HG02981 (cell line): ENCODE measurements around the gene NCR3LG1.
A peak's percentile ranks its signal among the peaks of the same experiment; 100 is the strongest.

Experiments
- ATAC-seq: cut with Tn5 transposase; IDR thresholded peaks from one replicate; pipeline ENCODE4 v1.9.1; 2021; ENCODE audit warnings: mild to moderate bottlenecking, moderate library complexity; ENCODE audit not compliant: unreplicated experiment

NCR3LG1 gene, protein sequence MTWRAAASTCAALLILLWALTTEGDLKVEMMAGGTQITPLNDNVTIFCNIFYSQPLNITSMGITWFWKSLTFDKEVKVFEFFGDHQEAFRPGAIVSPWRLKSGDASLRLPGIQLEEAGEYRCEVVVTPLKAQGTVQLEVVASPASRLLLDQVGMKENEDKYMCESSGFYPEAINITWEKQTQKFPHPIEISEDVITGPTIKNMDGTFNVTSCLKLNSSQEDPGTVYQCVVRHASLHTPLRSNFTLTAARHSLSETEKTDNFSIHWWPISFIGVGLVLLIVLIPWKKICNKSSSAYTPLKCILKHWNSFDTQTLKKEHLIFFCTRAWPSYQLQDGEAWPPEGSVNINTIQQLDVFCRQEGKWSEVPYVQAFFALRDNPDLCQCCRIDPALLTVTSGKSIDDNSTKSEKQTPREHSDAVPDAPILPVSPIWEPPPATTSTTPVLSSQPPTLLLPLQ

GRCh38 chr11:17351510-17352176 is at the start of gene NCR3LG1:
Gene NCR3LG1 (plus strand): TSS chr11:17351800. CDS start chr11:17351970, 170 bp downstream.
- ATAC-seq = no peak

GRCh38 chr11:17313349-17314231 is 38.0 kb upstream of the NCR3LG1 start:
- ATAC-seq = no peak

DNA sequence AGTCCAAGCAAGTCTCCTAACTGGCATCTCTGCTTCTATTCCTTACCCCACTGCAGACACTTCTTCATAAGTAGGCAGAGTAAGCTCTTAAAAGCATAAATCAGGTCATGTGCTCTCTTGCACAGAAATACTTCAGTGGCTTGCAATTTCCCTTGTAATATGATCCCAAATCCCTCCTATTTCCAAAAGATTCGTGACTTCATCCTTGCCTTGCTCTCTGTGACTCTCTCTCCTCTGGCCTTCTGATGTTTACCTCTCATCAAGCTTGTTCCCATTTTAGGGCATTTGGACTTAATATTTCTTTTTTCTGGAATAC is 37.4 kb upstream of the NCR3LG1 start:
- no peak for ATAC-seq

DNA sequence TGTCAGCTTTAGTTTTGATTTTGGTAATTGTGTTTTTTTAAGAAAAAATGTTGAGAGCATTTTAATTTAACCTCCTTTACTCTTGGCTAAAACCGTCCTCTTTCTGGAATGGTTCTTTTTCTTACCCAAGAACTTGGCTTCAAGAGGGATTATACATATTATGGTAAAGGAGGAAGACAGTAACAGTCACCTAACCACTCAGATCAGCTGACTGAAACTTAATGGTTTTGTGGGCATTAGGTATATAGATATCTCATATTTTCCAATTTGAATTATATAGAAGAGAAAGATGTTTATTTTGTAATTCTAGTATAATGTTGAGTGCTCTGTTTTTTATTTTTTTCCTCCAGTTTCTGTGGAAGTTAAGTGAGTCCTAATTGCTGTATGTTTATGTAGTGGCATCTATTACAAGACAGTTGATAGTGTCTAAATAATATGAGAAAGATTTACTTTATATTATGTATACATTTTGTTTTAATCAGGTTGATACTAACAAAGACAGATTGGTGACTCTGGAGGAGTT is 36.6 kb upstream of the NCR3LG1 start:
- ATAC-seq = no peak

DNA sequence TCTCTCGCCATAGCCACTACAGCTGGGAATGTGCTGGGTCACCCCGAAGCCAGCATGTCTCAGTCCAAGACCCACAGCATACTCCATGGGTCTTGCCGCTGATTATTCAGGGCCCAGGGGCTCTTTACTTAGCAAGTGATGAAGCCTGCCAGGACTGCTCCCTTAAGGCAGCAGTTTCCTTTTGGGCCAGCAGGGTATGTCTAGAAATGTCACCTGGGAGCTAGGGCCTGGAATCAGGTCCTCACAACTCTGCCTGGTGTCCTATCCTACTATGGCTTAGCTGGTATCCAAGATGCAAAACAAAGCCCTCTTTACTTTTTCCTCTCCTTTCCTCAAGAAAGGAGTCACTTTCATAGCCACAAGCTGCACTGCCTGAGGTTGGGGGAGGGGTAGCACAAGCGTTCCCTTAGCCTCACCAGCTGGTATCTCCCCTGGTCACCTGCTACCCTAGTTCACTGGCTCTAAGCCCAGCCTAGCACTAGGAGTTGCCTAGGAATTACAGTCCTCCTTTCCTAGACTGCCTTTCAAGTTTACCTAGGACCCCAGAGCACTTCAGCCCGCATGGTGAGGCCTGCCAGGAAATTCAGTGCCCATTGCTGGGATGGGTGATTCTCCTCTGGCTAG is 22.6 kb upstream of the NCR3LG1 start:
- no peak for ATAC-seq

- ATAC-seq = no peak
These were observed 19.9 kb upstream of the NCR3LG1 start for GRCh38 chr11:17331669-17332068.

DNA sequence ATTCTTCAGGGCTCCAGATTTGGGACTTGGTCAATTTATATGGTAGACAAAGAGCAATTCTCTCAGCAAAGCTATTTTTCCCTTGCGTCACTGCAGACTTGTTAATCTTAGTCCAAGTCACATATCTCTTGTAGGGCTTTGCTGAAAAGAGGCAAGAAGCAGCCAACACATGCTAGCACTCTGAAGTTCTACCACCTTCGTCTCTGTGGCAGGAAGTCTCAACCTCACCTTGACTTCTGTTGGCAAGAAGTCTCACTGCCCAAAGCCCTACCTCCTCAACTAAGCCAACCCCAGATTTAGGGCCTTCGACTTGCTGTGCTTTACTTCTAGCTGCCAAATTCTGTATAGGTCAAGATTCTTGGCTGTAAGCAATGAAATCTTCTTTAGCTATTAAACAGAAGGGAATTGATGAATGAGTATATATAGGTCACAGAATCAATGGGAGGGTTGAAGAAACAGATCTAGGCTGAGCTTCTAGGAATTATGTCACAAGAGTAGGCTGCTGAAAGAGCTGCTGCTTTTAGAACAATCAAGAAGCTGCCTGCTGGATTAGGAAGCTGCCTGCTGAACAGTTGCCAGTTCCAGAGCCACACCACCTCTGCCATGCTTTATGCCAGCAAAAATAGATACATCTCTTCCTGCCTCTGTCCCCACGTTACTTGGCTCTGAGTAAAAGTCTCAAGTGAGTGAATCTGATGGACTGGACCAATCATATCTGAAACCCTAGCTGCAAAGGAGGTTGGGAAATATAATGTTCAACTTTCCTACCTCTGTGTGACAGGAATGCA is 17.6 kb upstream of the NCR3LG1 start:
- no peak for ATAC-seq

- no peak for ATAC-seq
These were observed 8.3 kb upstream of the NCR3LG1 start for GRCh38 chr11:17343257-17343656.

GRCh38 chr11:17343907-17344306 is 7.7 kb upstream of the NCR3LG1 start:
- no peak for ATAC-seq

DNA sequence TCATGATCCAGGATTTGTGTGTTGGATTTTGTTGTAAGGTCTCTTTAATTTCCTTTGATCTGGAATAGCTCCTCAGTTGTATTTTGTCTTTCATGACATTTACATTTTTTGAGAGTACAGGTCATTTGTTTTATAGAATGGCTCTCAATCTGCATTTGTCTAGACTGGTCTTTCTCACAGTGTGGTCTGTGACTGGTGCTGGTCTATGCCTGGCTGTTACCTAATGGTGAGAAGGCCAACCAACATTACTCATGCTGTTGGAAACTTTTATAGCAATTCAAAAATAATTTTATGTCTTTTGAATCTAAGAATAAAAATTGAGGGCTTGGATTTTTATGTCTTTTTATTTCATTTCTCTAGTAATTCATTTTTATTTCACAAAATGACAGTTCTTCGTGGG is 3.9 kb upstream of the NCR3LG1 start:
- ATAC-seq = no peak

- no peak for ATAC-seq
These were observed 987 bp upstream of the NCR3LG1 start for GRCh38 chr11:17350455-17351171.

DNA sequence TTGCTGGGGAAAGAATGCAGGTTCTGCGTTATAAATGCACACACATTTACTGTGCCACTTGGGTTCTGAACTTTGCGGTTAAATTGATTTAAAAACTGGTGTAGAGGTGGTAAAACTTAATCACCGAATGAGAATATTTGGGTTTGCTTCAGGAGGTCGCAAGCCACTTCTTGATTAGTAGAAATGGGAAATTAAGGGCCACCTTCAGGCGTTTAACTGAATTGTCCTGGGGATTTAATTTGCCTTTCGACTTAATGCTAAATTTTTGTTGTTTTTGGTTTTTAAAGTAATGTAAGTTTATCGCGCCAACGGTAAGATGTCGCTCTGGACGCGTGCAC is 459 bp upstream of the NCR3LG1 start:
- ATAC-seq = no peak

DNA sequence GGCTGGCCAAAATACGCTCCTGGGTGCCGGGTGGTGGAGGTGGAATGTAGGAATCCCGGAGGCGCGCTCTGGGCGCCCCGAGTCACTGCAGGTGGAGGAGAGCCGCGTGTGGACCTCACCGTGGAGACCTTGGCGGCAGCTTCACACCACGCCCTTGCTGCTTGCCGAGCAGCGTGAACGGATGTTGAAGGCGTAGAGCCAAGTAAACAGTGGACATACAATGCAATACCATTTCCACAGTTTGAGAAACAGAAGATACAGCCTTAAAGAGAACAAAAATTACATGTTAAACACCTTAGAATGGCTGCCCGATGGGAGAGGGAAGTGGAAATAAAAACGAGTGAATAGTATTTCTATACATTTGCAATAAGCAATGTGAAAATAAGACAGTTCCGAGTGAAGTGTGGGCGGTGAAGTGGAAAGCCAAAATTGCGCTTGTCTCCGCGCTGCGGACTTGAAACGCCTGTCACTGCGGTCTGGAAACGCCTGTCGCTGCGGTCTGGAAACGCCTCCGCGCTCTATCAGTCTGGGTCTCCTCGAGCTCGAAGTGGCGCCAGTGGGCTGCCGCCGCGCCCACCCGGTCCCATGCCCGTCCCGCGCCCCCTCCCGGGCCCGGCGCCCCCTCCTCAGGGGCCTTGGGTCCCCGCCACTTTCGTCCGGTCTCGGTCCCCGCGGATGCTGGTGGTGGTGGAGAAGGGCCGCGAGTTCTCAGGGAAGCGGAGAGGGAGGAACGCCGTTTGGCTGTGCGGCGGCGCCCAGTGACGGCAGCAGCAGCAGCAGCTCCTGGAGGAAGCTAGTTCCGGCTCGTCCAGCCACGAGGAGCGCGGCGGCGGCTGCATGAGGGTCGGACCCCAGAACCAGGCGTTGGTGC is 1.6 kb downstream of the NCR3LG1 start:
- no peak for ATAC-seq

DNA sequence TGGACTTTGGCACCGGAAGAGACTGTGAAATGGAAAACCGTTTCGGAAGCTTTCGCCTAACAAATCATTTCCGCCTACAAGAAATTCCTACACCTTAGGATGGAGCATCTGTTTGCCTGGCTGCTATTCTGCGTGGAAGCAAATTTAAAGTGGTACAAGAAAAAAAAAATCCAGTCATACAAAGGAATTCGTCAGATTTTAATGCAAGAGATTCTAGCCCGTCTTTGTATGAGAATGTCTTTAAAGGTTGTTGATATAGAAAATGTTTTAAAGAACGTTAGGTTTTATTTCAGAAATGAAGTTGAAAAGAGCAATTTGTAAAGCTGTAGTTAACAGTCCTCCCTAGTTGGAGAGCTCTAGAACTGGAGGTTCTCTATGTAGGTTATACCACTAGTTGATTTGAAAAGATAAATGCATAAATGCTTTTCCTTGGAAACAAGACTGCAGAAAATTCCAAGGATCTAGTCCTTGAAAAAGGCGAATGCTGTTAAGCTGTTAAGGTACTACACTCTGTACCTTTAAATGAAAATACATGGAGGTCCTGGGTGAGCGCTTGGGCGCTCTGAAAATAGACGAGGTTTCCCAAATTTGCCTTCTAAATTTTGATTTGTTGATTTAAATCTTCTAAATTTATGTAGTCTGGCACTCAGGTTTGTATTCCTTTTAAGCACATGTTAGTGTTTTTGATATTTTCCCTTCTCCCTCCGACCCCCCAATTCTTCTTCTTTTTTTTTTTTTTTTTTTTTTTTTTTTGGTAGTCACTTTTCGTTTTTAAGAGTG is 2.4 kb downstream of the NCR3LG1 start:
- no peak for ATAC-seq

GRCh38 chr11:17354601-17354991 is 3.0 kb downstream of the NCR3LG1 start:
- peak; percentile 46 for ATAC-seq

- no peak for ATAC-seq
These were observed 14.9 kb downstream of the NCR3LG1 start for GRCh38 chr11:17366495-17366894.

DNA sequence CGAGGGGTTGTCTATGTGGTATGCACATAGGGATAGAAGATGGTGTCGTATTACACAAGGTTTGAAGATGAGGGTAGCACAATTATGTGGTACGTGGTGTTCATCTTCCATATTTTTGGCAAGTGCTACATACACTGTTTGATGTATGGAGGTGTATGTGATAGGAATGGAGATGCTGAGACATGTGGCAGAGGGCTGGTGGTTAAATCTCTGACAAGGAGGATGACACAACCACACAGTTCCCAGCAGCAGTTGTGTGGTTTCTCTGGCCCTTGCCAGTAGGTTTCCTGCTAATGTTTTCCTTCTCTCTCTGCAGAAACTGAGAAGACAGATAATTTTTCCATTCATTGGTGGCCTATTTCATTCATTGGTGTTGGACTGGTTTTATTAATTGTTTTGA is 17.0 kb downstream of the NCR3LG1 start:
- no peak for ATAC-seq

DNA sequence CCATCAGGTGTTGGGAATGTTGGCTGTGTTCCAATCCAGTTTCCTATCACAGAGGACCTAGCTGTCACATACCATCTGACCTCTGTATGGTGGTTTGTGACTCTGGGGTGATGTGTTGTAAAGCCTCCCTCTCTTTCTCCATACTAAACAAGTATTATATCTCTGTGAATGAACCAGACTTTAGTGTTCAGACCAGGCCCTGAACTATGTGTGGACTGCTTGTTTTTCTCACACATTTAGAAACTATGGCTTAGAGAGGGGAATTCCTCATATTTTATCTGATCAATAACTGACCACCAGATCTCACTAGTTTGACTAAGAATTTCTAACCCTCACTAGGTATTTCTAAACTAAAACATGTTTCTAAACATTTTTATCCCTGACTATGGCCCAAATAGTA is 17.5 kb downstream of the NCR3LG1 start:
- no peak for ATAC-seq
